AG08395 (cell line): ENCODE data around the gene BTRC.
A peak's percentile ranks its signal among the peaks of the same experiment; 100 is the strongest.
"Not testable (repeated sequence)": the region's sequence is repeated elsewhere in the genome, so short reads cannot be mapped to it uniquely, and the experiment has no call there.

Experiments
- DNase-seq: peaks from one replicate; pipeline ENCODE4 v3.0.0; 2012; ENCODE audit warnings: mixed read lengths, low spot score

The BTRC gene

GRCh38 chr10:101346177-101346576 is 7.8 kb upstream of the BTRC start:
- no peak for DNase-seq

DNA sequence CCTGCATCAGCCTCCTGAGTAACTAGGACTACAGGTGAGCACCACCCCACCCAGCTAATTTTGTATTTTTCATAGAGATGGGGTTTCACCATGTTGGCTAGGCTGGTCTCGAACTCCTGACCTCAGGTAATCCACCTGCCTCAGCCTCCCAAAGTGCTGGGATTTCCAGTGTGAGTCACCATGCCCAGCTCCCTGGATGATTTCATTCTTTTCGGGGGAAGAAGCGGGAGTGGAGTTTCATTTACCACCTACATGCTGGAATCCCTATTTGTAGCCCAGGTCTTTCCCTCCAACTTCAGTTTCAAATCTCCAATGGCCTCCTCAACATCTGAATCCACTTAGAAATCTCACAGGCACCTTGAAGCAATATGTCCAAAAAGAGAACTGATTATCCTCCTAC is 2.9 kb upstream of the BTRC start:
- no peak for DNase-seq

DNA sequence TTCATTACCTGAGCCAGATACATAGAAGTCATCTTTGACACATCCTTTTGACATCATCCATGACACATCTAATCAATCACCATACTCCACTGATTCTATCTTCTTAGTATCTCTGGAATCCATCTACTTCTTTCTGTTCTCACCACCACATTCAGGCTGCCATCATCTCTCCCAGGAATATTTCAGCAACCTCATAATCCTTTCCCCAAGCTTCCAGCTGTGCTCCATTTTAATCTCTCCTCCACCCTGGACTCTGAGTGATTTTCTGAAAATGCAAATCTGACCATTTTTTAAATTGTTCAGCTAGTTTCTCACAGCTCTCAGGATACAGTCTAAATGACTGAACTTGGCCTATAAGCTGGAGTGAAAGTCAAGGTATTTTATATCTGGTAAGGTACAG is 2.5 kb upstream of the BTRC start:
- DNase-seq: no peak

GRCh38 chr10:101352857-101353256 is 1.1 kb upstream of the BTRC start:
- DNase-seq: not testable (repeated sequence)

DNA sequence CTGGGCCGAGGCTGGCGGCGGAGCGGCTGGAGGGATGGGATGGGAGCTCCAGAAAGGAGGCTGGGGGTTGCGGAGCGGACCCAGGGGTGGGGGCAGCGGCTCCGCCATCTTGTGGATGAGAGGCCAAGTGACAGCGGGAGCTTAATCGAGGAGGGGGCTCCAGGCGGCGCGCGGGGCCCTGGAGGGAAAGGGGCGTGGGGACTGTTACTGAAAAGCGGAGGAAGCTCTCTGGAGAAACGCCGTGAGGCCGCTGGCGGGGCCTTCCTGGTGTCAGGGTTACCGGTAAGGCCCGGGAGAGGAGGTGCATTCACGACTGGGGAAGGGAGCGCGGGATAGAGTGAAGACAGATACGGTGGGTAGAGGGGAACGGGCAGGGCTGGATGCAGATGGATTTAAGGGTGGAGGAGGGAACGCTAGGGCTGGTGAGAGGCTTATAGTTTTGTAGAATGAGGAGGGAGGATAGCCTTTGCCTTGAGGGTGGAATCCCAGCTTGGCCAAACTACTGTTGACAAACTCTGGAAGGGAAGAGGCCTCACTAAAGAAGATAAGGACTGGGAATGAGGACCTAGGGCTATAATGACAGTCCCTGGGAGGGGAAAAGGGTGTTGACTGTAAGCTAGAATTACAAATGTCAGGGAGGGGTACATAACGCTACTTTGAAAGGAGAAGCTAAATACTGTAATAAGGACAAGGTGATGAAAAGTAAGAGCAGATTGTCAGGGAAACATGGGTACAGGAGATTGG is 535 bp downstream of the BTRC start:
- peak; percentile 31 for DNase-seq

GRCh38 chr10:101355072-101355706 is 1.2 kb downstream of the BTRC start:
- no peak for DNase-seq

- DNase-seq: no peak
These were observed 2.2 kb downstream of the BTRC start for GRCh38 chr10:101356132-101356531.

- DNase-seq: no peak
These were observed 4.0 kb downstream of the BTRC start for GRCh38 chr10:101357958-101358357.

- DNase-seq: no peak
These were observed 4.8 kb downstream of the BTRC start for GRCh38 chr10:101358706-101359300.

GRCh38 chr10:101360090-101360489 is 6.1 kb downstream of the BTRC start:
- not testable (repeated sequence) for DNase-seq

DNA sequence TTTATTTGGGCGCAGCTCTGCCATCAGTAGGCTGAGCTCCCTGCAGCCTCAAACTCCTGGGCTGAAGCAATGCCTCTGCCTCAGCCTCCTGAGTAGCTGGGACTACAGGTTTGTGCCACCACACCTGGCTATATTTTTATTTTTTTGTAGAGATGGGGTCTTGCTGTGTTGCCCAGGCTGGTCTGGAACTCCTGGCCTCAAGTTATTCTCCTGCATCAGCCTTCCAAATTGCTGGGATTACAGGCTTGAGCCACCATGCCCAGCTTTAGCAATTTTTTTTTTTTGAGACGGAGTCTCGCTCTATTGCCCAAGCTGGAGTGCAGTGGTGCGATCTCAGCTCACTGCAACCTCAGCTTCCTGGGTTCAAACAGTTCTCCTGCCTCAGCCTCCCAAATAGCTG is 6.9 kb downstream of the BTRC start:
- not testable (repeated sequence) for DNase-seq

DNA sequence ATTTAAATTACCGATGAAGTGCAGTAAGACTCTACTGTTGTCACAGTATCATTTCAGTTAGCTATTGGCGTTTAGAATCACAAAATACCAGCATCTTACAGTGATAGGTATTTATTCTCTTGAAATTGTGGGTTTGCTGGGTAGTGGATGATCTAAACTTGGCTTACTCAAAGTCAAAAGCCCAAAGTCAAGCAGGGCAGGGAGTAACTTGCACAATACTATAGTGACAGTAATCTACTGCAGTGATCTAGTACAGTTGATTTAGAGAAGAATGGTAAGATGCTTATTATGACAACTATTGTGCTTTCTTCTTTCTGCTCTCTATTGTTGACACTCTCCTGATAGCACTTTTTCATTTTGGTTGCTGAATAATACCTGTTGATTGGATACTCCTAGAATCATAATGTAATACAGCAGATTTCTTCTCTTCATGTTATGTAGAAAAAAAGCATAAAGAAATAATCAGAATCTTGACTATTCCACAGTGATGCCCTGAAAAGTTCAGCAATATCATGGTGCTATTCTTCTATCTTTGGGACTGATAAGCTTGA is 10.0 kb downstream of the BTRC start:
- DNase-seq: no peak

DNA sequence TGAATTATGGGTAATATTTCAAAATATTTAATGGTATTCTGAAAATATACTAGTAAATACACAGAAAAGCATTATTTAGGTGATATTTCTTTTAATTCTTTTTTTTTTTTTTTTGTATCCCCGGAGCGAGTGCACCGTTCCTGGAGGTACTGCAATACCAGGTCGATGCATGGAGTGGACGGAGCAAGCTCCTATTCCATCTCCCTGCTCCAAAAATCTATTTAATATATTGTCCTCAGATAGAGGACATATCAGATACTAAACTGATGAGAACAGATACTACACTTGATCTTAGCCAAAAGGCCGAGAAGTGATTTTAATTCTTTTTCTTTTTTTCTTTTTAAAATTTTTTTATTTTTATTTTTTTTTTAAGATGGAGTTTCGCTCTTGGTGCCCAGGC is 10.8 kb downstream of the BTRC start:
- no peak for DNase-seq

DNA sequence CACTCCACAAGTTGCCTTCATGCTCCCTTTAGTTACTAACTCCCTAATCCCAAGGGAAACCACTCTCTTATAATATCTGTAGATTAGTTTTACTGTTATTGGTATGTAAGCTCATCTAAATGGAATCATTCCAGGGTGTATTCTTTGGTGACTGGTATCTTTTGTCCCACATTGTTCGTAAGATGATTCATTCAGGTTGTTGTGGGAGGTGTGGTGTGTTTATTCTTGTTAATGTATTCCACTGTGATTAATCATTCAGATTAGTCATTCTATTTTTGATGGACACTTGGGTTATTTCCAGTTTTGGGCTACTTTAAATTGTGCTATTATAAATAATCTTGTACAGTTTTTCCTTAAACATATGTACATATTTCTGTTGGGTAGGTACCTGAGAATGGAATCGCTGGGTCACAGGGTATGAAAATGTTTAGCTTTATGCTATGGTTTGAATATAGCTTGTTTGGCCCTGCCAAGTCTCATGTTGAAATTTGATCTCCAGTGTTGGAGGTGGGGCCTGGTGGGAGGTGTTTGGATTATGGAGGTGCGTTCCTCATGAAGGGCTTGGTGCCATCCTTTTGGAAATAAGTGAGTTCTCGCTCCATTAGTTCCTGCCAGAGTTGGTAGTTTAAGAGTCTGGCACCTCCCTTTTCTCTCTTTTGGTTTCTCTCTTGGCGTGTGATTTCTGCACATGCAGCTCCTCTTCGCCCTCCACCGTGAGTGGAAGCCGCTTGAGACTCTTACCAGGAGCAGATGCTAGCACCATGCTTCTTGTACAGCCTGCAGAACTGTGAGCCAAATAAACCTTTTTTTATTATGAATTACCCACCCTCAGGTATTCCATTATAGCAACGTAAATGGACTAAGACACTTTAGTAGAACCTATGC is 13.8 kb downstream of the BTRC start:
- DNase-seq: peak; percentile 29

DNA sequence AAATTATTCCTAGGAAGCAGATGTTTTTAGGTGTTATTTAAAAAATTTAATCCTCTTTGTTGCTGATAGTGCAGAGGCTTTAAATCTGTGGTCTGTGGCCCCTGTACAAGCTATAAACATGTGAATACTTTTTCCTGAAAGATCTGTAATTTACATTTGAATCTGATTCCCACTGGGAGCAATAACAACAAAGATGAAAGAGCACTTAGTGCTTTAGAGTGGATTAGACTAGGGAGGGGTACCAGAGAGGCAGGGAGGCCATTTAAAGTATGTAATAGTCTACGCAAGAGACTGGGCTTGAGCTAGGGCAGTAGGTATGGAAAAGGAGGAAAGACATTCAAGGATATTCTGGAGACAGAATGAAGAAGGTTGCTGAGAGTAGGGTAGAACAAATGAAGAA is 19.1 kb downstream of the BTRC start:
- no peak for DNase-seq

GRCh38 chr10:101373993-101374392 is 20.0 kb downstream of the BTRC start:
- not testable (repeated sequence) for DNase-seq

- DNase-seq: no peak
These were observed 21.1 kb downstream of the BTRC start for GRCh38 chr10:101375076-101375475.

- DNase-seq: no peak
These were observed 25.8 kb downstream of the BTRC start for GRCh38 chr10:101379663-101380352.

DNA sequence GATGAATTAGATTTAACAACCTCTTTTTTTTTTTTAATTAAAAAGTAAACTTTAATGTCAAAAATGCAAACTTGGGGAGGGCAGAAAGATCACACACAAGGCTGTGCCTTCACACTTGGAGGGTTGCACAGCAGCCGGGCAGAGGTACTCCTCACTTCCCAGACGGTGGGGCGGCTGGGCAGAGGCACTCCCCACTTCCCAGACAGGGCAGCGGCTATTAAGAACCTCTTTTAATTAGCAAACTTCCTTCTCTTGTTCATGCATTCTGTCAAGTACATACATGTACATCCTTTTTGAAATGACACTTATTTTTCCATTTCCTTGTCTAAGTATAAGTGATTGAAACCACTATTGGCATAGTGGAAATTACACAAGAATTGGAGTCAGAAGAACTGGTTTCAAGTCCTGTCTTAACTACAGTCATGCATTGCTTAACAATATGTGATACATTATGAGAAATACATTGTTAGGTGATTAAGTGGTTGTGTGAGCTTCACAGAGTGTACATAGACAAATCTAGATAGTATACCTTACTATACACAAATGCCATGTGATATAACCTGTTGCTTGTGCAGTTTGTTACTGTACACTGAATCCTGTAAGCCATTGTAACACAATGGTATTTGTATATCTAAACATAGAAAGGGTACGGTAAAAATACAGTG is 26.5 kb downstream of the BTRC start:
- DNase-seq: no peak

GRCh38 chr10:101385866-101386658 is 32.1 kb downstream of the BTRC start:
- no peak for DNase-seq
